Activated CD8-positive, alpha-beta memory T cell treated with anti-CD3 and anti-CD28 coated beads, Interleukin-2, amount 10 ng/mL, durations not matched to agents 7 days and 5 days (primary cell): ENCODE data around the gene PET117. TPM values are rescaled to one million over a fixed set of nuclear protein-coding genes. Genes with fewer than 3 reads are reported as not detected.
"Not testable (repeated sequence)": the region's sequence is repeated elsewhere in the genome, so short reads cannot be mapped to it uniquely, and the experiment has no call there.

ENCODE experiments used
- ATAC-seq: fragments of 150-1000 bp; cut with Tn5 transposase; one replicate; pipeline ENCODE4 v1.10.0; 2021; ENCODE audit warnings: moderate library complexity
- CTCF ChIA-PET: fragments of 350-600 bp; sonication (Branson Sonifier 250); formaldehyde crosslinking; loops from one replicate; lab custom pipeline; 2021; ENCODE audit warnings: antibody characterized with exemption; lab: Charles Lee
- DNase-seq: peaks from one replicate; pipeline ENCODE4 v3.0.0-alpha.2; 2020
- H3K27ac Mint-ChIP-seq: one replicate; pipeline ENCODE4 v1.8.0; 2021; ENCODE audit warnings: mild to moderate bottlenecking, mixed read lengths
- H3K27me3 Mint-ChIP-seq: one replicate; pipeline ENCODE4 v1.8.0; 2021; ENCODE audit warnings: mixed read lengths
- H3K36me3 Mint-ChIP-seq: one replicate; pipeline ENCODE4 v1.8.0; 2021; ENCODE audit warnings: mild to moderate bottlenecking, mixed read lengths
- H3K4me1 Mint-ChIP-seq: one replicate; pipeline ENCODE4 v1.8.0; 2021; ENCODE audit warnings: mixed read lengths
- H3K4me3 Mint-ChIP-seq: one replicate; pipeline ENCODE4 v1.8.0; 2021; ENCODE audit warnings: mild to moderate bottlenecking, moderate library complexity, mixed read lengths
- H3K9me3 Mint-ChIP-seq: one replicate; pipeline ENCODE4 v1.8.0; 2022; ENCODE audit warnings: low read depth, mixed read lengths
- total RNA-seq, 2 experiments: library from RNA; stranded (reverse); gene quantifications; one replicate each; pipeline ENCODE4 v1.2.3, GENCODE V29; 2021

Gene PET117
- total RNA-seq, 2 experiments from 2014 or later, result 11.4 to 15.8 TPM

- CTCF ChIA-PET, result no interaction called here
- Mint-ChIP-seq H3K4me1 (no peaks in the 10 kb centered on the region), H3K27ac (no peak overlapping the region), H3K9me3 (no peaks in the 10 kb centered on the region), H3K27me3 (no peaks in the 10 kb centered on the region), H3K4me3 (no peak overlapping the region), H3K36me3 (peaks cover 37% of the 10 kb centered on the region)
- no peak for DNase-seq
- ATAC-seq, result no peak
Observed at GRCh38 chr20:18172379-18172778, 34.7 kb downstream of the PET117 start.

- Mint-ChIP-seq H3K36me3 (peaks cover 49% of the 10 kb centered on the region), H3K27me3 (no peaks in the 10 kb centered on the region), H3K4me1 (no peaks in the 10 kb centered on the region), H3K9me3 (peaks cover 1% of the 10 kb centered on the region), H3K27ac (no peak overlapping the region), H3K4me3 (no peak overlapping the region)
- DNase-seq (no peak), ATAC-seq (no peak)
- CTCF ChIA-PET, result no interaction called here
Observed at GRCh38 chr20:18174906-18175683, 37.4 kb downstream of the PET117 start.

- CTCF ChIA-PET, result no interaction called here
- H3K27me3 Mint-ChIP-seq, result no peaks in the 10 kb centered on the region
- no peak overlapping the region for H3K27ac Mint-ChIP-seq
- H3K4me3 Mint-ChIP-seq, result no peak overlapping the region
- DNase-seq, result no peak
- peaks cover 47% of the 10 kb centered on the region for H3K36me3 Mint-ChIP-seq
- H3K4me1 Mint-ChIP-seq, result no peaks in the 10 kb centered on the region
- H3K9me3 Mint-ChIP-seq, result peaks cover 6% of the 10 kb centered on the region
- ATAC-seq, result no peak
Observed at GRCh38 chr20:18176318-18176785, 38.7 kb downstream of the PET117 start.

- H3K36me3 Mint-ChIP-seq, result peaks cover 49% of the 10 kb centered on the region
- H3K4me1 Mint-ChIP-seq, H3K27me3 Mint-ChIP-seq, ATAC-seq, H3K4me3 Mint-ChIP-seq, H3K9me3 Mint-ChIP-seq, DNase-seq, H3K27ac Mint-ChIP-seq, CTCF ChIA-PET: not testable (repeated sequence)
Observed at GRCh38 chr20:18180366-18180765, 42.7 kb downstream of the PET117 start.

GRCh38 chr20:18180815-18181214 is 43.2 kb downstream of the PET117 start:
- Mint-ChIP-seq H3K27ac (no peak overlapping the region), H3K27me3 (no peaks in the 10 kb centered on the region)
- CTCF ChIA-PET, result no interaction called here

GRCh38 chr20:18187020-18187419 is 49.4 kb downstream of the PET117 start:
- peaks cover 16% of the 10 kb centered on the region for H3K36me3 Mint-ChIP-seq
- H3K27ac Mint-ChIP-seq, result no peak overlapping the region
- H3K4me1 Mint-ChIP-seq, result peaks cover 14% of the 10 kb centered on the region
- CTCF ChIA-PET, result no interaction called here
- H3K27me3 Mint-ChIP-seq, result no peaks in the 10 kb centered on the region
- no peak for ATAC-seq
- no peaks in the 10 kb centered on the region for H3K9me3 Mint-ChIP-seq
- no peak overlapping the region for H3K4me3 Mint-ChIP-seq
- no peak for DNase-seq

More at GRCh38 chr20:18180815-18181214, 43.2 kb downstream of the PET117 start:
- Mint-ChIP-seq H3K36me3 (peaks cover 47% of the 10 kb centered on the region), H3K9me3 (peaks cover 6% of the 10 kb centered on the region), H3K4me1 (no peaks in the 10 kb centered on the region), H3K4me3 (no peak overlapping the region)
- DNase-seq (no peak), ATAC-seq (no peak)

GRCh38 chr20:18188434-18188833 is 50.8 kb downstream of the PET117 start:
- Mint-ChIP-seq H3K36me3 (peaks cover 13% of the 10 kb centered on the region), H3K4me3 (no peak overlapping the region), H3K9me3 (no peaks in the 10 kb centered on the region), H3K4me1 (peaks cover 14% of the 10 kb centered on the region), H3K27me3 (no peaks in the 10 kb centered on the region), H3K27ac (no peak overlapping the region)
- ATAC-seq, result no peak
- DNase-seq, result no peak
- CTCF ChIA-PET, result no interaction called here

GRCh38 chr20:18190338-18191233 is 52.9 kb downstream of the PET117 start:
- H3K9me3 Mint-ChIP-seq, result no peaks in the 10 kb centered on the region
- ATAC-seq (no peak), DNase-seq (no peak)
- no peak overlapping the region for H3K4me3 Mint-ChIP-seq
- CTCF ChIA-PET, result no interaction called here
- H3K27me3 Mint-ChIP-seq, result no peaks in the 10 kb centered on the region
- H3K27ac Mint-ChIP-seq, result peak overlapping the region; percentile 67
- H3K4me1 Mint-ChIP-seq, result peaks cover 14% of the 10 kb centered on the region
- peaks cover 8% of the 10 kb centered on the region for H3K36me3 Mint-ChIP-seq

GRCh38 chr20:18191306-18191705 is 53.6 kb downstream of the PET117 start:
- CTCF ChIA-PET, result no interaction called here
- H3K4me1 Mint-ChIP-seq, result peaks cover 14% of the 10 kb centered on the region
- H3K4me3 Mint-ChIP-seq, result no peak overlapping the region
- H3K27ac Mint-ChIP-seq, result no peak overlapping the region
- no peaks in the 10 kb centered on the region for H3K9me3 Mint-ChIP-seq
- DNase-seq, result no peak
- peaks cover 8% of the 10 kb centered on the region for H3K36me3 Mint-ChIP-seq
- H3K27me3 Mint-ChIP-seq, result no peaks in the 10 kb centered on the region
- ATAC-seq, result no peak

Other genes with a start within 250 kb of the PET117 start
- 100 to 1,000 TPM; 178 to 192 TPM for gene SNX5, start 169.1 kb upstream of the PET117 start, total RNA-seq
- gene MGME1, start 168.8 kb upstream of the PET117 start, total RNA-seq, result 10 to 100 TPM; 46.6 to 50.7 TPM
- gene OVOL2, start 79.9 kb upstream of the PET117 start, total RNA-seq, result not detected
- 10 to 100 TPM; 13.6 to 14.3 TPM for gene KAT14, start within 50 bp of the PET117 start, total RNA-seq
- gene ZNF133, start 150.7 kb downstream of the PET117 start, total RNA-seq, result 10 to 100 TPM in 1 of 2 experiments, 1 to 10 TPM in 1; 8.3 to 10.3 TPM